HCT116 (cell line): ENCODE measurements around the gene GLP2R. TPM values are rescaled to one million over a fixed set of nuclear protein-coding genes. Genes with fewer than 3 reads are reported as not detected.

Experiments used
- ATAC-seq: fragments of 200-7000 bp; cut with Tn5 transposase; 2 replicates; pipeline ENCODE4 v1.9.1; 2020; ENCODE audit warnings: mild to moderate bottlenecking, moderate library complexity
- BruUV-seq: library from RNA; stranded (reverse); fragments of 400-500 nt; replicated peaks from 2 replicates; lab custom pipeline; 2021; lab: Mats Ljungman, UMichigan
- CTCF ChIA-PET: fragments of 300-600 bp; sonication (Branson Sonifier 250); formaldehyde crosslinking; loops from one replicate; lab custom pipeline; 2021; ENCODE audit warnings: antibody characterized with exemption; lab: Charles Lee
- POLR2A ChIA-PET: fragments of 300-600, 350-600 bp; sonication (Branson Sonifier 250); formaldehyde crosslinking; loops from one replicate; lab custom pipeline; 2021; ENCODE audit warnings: antibody characterized with exemption; lab: Charles Lee
- RAD21 ChIA-PET, 2 experiments: fragments of 300-600 bp; sonication (Branson Sonifier 250); formaldehyde crosslinking; loops; one replicate each; lab custom pipeline; 2023; ENCODE audit warnings: low total read pairs in 2 of 2; ENCODE audit not compliant: uncharacterized antibody in 2 of 2, unreplicated experiment in 2 of 2, low non-redundant PET in 1 of 2; lab: Charles Lee
- DNase-seq: peaks from one replicate; pipeline ENCODE4 v3.0.0-alpha.2; 2010; ENCODE audit warnings: low read depth, low spot score
- H2AFZ ChIP-seq: fragments of 200-600 bp; shearing (Covaris generic), sonication (generic); 2 replicates; pipeline ENCODE4 v1.6.1; 2017; ENCODE audit warnings: low read depth, mixed run types, mixed read lengths, antibody characterized with exemption, low read length; ENCODE audit not compliant: poor library complexity, severe bottlenecking
- H3K27ac ChIP-seq: 2 replicates; pipeline ENCODE4 v1.5.1; 2012; ENCODE audit warnings: low read depth, low read length
- H3K27me3 ChIP-seq: fragments of 200-600 bp; sonication (generic); 2 replicates; pipeline ENCODE4 v1.6.1; 2016; ENCODE audit warnings: mixed run types, low read length, mixed read lengths; ENCODE audit not compliant: insufficient read depth
- H3K36me3 ChIP-seq, 2 experiments: fragments of 200-500 bp in 1 of 2; fragments of 200-600 bp in 1 of 2; sonication (Bioruptor generic) in 1 of 2; sonication (generic) in 1 of 2; 2 replicates each; pipeline versions ENCODE4 v1.5.1 to v1.6.1; 2014 to 2016; ENCODE audit warnings: low read length in 2 of 2, inconsistent platforms in 1 of 2, mixed read lengths in 1 of 2, mixed run types in 1 of 2; ENCODE audit not compliant: insufficient read depth in 2 of 2, control insufficient read depth in 1 of 2
- H3K4me1 ChIP-seq, 2 experiments: fragments of 200-600 bp in 1 of 2; sonication (generic) in 1 of 2; 2 replicates each; pipeline versions ENCODE4 v1.5.1 to v1.6.1; 2012 to 2017; ENCODE audit warnings: low read length in 2 of 2, inconsistent platforms in 1 of 2, mild to moderate bottlenecking in 1 of 2, mixed read lengths in 1 of 2, mixed run types in 1 of 2, moderate library complexity in 1 of 2; ENCODE audit not compliant: insufficient read depth in 2 of 2, control insufficient read depth in 1 of 2
- H3K4me2 ChIP-seq: fragments of 200-600 bp; sonication (generic); 2 replicates; pipeline ENCODE4 v1.6.1; 2017; ENCODE audit warnings: mixed run types, low read length, mixed read lengths
- H3K4me3 ChIP-seq, 2 experiments: fragments of 200-600 bp in 1 of 2; sonication (generic) in 1 of 2; replicated peaks in 1 of 2; 2 replicates each; pipeline ENCODE4 v1.5.1; 2011 to 2016; ENCODE audit warnings: low read length in 2 of 2, control low read depth in 1 of 2, low read depth in 1 of 2, mild to moderate bottlenecking in 1 of 2, mixed read lengths in 1 of 2, mixed run types in 1 of 2
- H3K79me2 ChIP-seq: fragments of 200-600 bp; sonication (generic); 2 replicates; pipeline ENCODE4 v1.6.1; 2017; ENCODE audit warnings: mild to moderate bottlenecking, mixed run types, low read length, moderate library complexity, mixed read lengths; ENCODE audit not compliant: insufficient read depth
- H3K9ac ChIP-seq: fragments of 200-600 bp; sonication (generic); 2 replicates; pipeline ENCODE4 v1.6.1; 2016; ENCODE audit warnings: low read length, mixed read lengths
- H3K9me2 ChIP-seq: fragments of 200-600 bp; sonication (generic), shearing (Covaris generic); 2 replicates; pipeline ENCODE4 v1.6.1; 2017; ENCODE audit warnings: mixed run types, mild to moderate bottlenecking, moderate library complexity; ENCODE audit not compliant: insufficient read depth
- H3K9me3 ChIP-seq, 2 experiments: fragments of 200-500 bp in 1 of 2; fragments of 200-600 bp in 1 of 2; sonication (Bioruptor generic) in 1 of 2; sonication (generic) in 1 of 2; 2 replicates each; pipeline ENCODE4 v1.6.1; 2014 to 2017; ENCODE audit warnings: low read length in 2 of 2, mixed read lengths in 2 of 2, inconsistent platforms in 1 of 2, low read depth in 1 of 2, mild to moderate bottlenecking in 1 of 2, mixed run types in 1 of 2, moderate library complexity in 1 of 2; ENCODE audit not compliant: control insufficient read depth in 1 of 2, insufficient read depth in 1 of 2
- H4K20me1 ChIP-seq: fragments of 200-600 bp; sonication (generic), shearing (Covaris generic); 2 replicates; pipeline ENCODE4 v1.6.1; 2017; ENCODE audit warnings: mixed run types, mild to moderate bottlenecking, moderate library complexity; ENCODE audit not compliant: insufficient read depth
- CEBPB ChIP-seq: IDR thresholded peaks from 2 replicates; pipeline ENCODE4 v1.6.1; 2012; ENCODE audit warnings: low read depth
- EGR1 ChIP-seq: IDR thresholded peaks from 2 replicates; pipeline ENCODE4 v1.6.1; 2012; ENCODE audit warnings: low read depth
- ELF1 ChIP-seq: IDR thresholded peaks from 2 replicates; pipeline ENCODE4 v1.6.1; 2012; ENCODE audit warnings: low read depth, borderline replicate concordance
- EZH2 ChIP-seq: fragments of 200-600 bp; sonication (generic); IDR thresholded peaks from 2 replicates; pipeline ENCODE4 v1.6.1; 2017; ENCODE audit warnings: antibody characterized with exemption, mixed run types
- FOSL1 ChIP-seq: IDR thresholded peaks from 2 replicates; pipeline ENCODE4 v1.6.1; 2012; ENCODE audit warnings: low read depth
- JUND ChIP-seq: IDR thresholded peaks from 2 replicates; pipeline ENCODE4 v1.6.1; 2012
- MAX ChIP-seq: IDR thresholded peaks from 2 replicates; pipeline ENCODE4 v1.6.1; 2012
- POLR2A ChIP-seq: IDR thresholded peaks from 2 replicates; pipeline ENCODE4 v1.7.0; 2011; ENCODE audit warnings: borderline replicate concordance; ENCODE audit not compliant: insufficient read depth, insufficient read length; ENCODE audit errors: extremely low read depth
- POLR2AphosphoS5 ChIP-seq: IDR thresholded peaks from 2 replicates; pipeline ENCODE4 v1.6.1; 2011; ENCODE audit warnings: mild to moderate bottlenecking, low read depth, low read length, moderate library complexity
- RAD21 ChIP-seq: IDR thresholded peaks from 2 replicates; pipeline ENCODE4 v1.6.1; 2012; ENCODE audit warnings: low read depth, mild to moderate bottlenecking
- SIN3A ChIP-seq: IDR thresholded peaks from 2 replicates; pipeline ENCODE4 v1.6.1; 2012; ENCODE audit warnings: low read depth
- SP1 ChIP-seq: IDR thresholded peaks from 2 replicates; pipeline ENCODE4 v1.6.1; 2012; ENCODE audit warnings: low read depth
- SRF ChIP-seq: IDR thresholded peaks from 2 replicates; pipeline ENCODE4 v1.6.1; 2012; ENCODE audit warnings: low read depth
- ZFX ChIP-seq: fragments of 450-650 bp; IDR thresholded peaks from 2 replicates; pipeline ENCODE4 v1.6.1; 2017
- intact Hi-C: fragments of 100-400 bp; cut with micrococcal nuclease; formaldehyde crosslinking; loops from 2 replicates; pipeline ENCODE4 v1.10.0; 2022
- total RNA-seq: library from RNA; stranded (reverse); gene quantifications from one replicate; pipeline ENCODE4 v1.2.1, GENCODE V29; 2021; ENCODE audit not compliant: unreplicated experiment

Gene GLP2R
- total RNA-seq, 1 experiment from 2014 or later = not detected

- H3K79me2 ChIP-seq = no peaks in the 10 kb centered on the region
- ChIA-PET CTCF (no interaction called here), RAD21 (no interaction called here), POLR2A (no interaction called here)
- TF ChIP-seq MAX (no peak), POLR2AphosphoS5 (no peak), RAD21 (no peak), EGR1 (no peak), SIN3A (no peak), ELF1 (no peak), FOSL1 (no peak), SP1 (no peak), EZH2 (no peak), SRF (no peak), JUND (no peak)
- peaks cover 12 to 16% of the 10 kb centered on the region in 2 experiments; a peak in 3 of 4 replicates for H3K4me1 ChIP-seq
- H4K20me1 ChIP-seq = no peaks in the 10 kb centered on the region
- ATAC-seq = no peak
- no peak overlapping the region for H2AFZ ChIP-seq
- DNase-seq = no peak
- BruUV-seq = no TSS peak
- no peak overlapping the region for H3K4me3 ChIP-seq
- no peaks in the 10 kb centered on the region for H3K36me3 ChIP-seq
- H3K9ac ChIP-seq = no peak overlapping the region
- no peak overlapping the region for H3K4me2 ChIP-seq
- H3K27ac ChIP-seq = no peak overlapping the region
- H3K9me3 ChIP-seq = no peaks in the 10 kb centered on the region
- intact Hi-C loops = no loop called here
- no peaks in the 10 kb centered on the region for H3K27me3 ChIP-seq
- no peaks in the 10 kb centered on the region for H3K9me2 ChIP-seq
These were observed 20.0 kb upstream of the GLP2R start for GRCh38 chr17:9805769-9806168.

- Histone ChIP-seq H3K9me2 (no peaks in the 10 kb centered on the region), H3K4me1 (peaks cover 10 to 16% of the 10 kb centered on the region in 2 experiments; a peak in 3 of 4 replicates), H3K4me3 (no peak overlapping the region), H3K4me2 (no peak overlapping the region), H3K27me3 (no peaks in the 10 kb centered on the region), H3K27ac (no peak overlapping the region), H2AFZ (no peak overlapping the region), H4K20me1 (no peaks in the 10 kb centered on the region), H3K9me3 (no peaks in the 10 kb centered on the region), H3K36me3 (no peaks in the 10 kb centered on the region), H3K9ac (no peak overlapping the region), H3K79me2 (no peaks in the 10 kb centered on the region)
- ChIA-PET CTCF (no interaction called here), POLR2A (no interaction called here), RAD21 (no interaction called here)
- DNase-seq = no peak
- intact Hi-C loops = no loop called here
- TF ChIP-seq POLR2A = no peak
- no peak for TF ChIP-seq ELF1
- no peak for TF ChIP-seq CEBPB
- TF ChIP-seq MAX = no peak
- no peak for TF ChIP-seq ZFX
- no peak for ATAC-seq
- no TSS peak for BruUV-seq
These were observed 19.0 kb upstream of the GLP2R start for GRCh38 chr17:9806699-9807098.
